Hepatocyte (in vitro differentiated cells): Measurements from ENCODE around the gene HSDL1. TPM values are rescaled to one million over a fixed set of nuclear protein-coding genes. Genes with fewer than 3 reads are reported as not detected.

Source experiments
- DNase-seq: peaks from one replicate; pipeline ENCODE4 v3.0.0-alpha.2; 2016; ENCODE audit warnings: low spot score
- H2AFZ ChIP-seq: fragments of 200-600 bp; sonication (generic); 2 replicates; pipeline ENCODE4 v1.6.0; 2016; ENCODE audit warnings: antibody characterized with exemption, mild to moderate bottlenecking
- H3K27ac ChIP-seq: fragments of 200-600 bp; sonication (generic); 2 replicates; pipeline ENCODE4 v1.5.1; 2016; ENCODE audit warnings: mild to moderate bottlenecking
- H3K27me3 ChIP-seq: fragments of 200-600 bp; sonication (generic); 2 replicates; pipeline ENCODE4 v1.6.1; 2016
- H3K36me3 ChIP-seq: fragments of 200-600 bp; sonication (generic); replicated peaks from 2 replicates; pipeline ENCODE4 v1.5.1; 2016; ENCODE audit warnings: low read depth; ENCODE audit not compliant: insufficient read depth
- H3K4me1 ChIP-seq: fragments of 200-600 bp; sonication (generic); 2 replicates; pipeline ENCODE4 v1.5.1; 2016; ENCODE audit warnings: mild to moderate bottlenecking, moderate library complexity; ENCODE audit not compliant: insufficient read depth
- H3K4me2 ChIP-seq: fragments of 200-600 bp; sonication (generic); 2 replicates; pipeline ENCODE4 v1.6.0; 2016
- H3K4me3 ChIP-seq: fragments of 200-600 bp; sonication (generic); 2 replicates; pipeline ENCODE4 v1.5.1; 2016; ENCODE audit warnings: mild to moderate bottlenecking
- H3K79me2 ChIP-seq: fragments of 200-600 bp; sonication (generic); 2 replicates; pipeline ENCODE4 v1.6.0; 2017; ENCODE audit warnings: mild to moderate bottlenecking
- H3K9me2 ChIP-seq: fragments of 200-600 bp; sonication (generic); replicated peaks from 2 replicates; pipeline ENCODE4 v1.6.0; 2017; ENCODE audit warnings: mild to moderate bottlenecking; ENCODE audit not compliant: insufficient read depth
- H3K9me3 ChIP-seq: fragments of 200-600 bp; sonication (generic); 2 replicates; pipeline ENCODE4 v1.5.1; 2016; ENCODE audit warnings: low read depth, mild to moderate bottlenecking
- H4K20me1 ChIP-seq: fragments of 200-600 bp; sonication (generic); 2 replicates; pipeline ENCODE4 v1.6.0; 2016; ENCODE audit warnings: mild to moderate bottlenecking; ENCODE audit not compliant: insufficient read depth, poor library complexity, severe bottlenecking
- CTCF ChIP-seq: fragments of 200-600 bp; sonication (generic); IDR thresholded peaks from 2 replicates; pipeline ENCODE4 v1.5.1; 2016; ENCODE audit warnings: antibody characterized with exemption, mild to moderate bottlenecking; ENCODE audit not compliant: poor library complexity
- EZH2 ChIP-seq: fragments of 200-600 bp; sonication (generic); IDR thresholded peaks from 2 replicates; pipeline ENCODE4 v1.6.1; 2016; ENCODE audit warnings: antibody characterized with exemption, mild to moderate bottlenecking, borderline replicate concordance
- EZH2phosphoT487 ChIP-seq: fragments of 200-600 bp; sonication (generic); IDR thresholded peaks from one replicate; pipeline ENCODE4 v1.6.1; 2018; ENCODE audit warnings: antibody characterized with exemption, mild to moderate bottlenecking, low read depth, moderate library complexity; ENCODE audit not compliant: unreplicated experiment, severe bottlenecking
- WGBS: methylation state at CpG from one replicate; pipeline ENCODE4 v1.1.6; 2016; ENCODE audit warnings: low lambda C conversion rate; ENCODE audit errors: missing lambda C conversion rate; 5-methylcytosine and 5-hydroxymethylcytosine counted together
- polyA plus RNA-seq: library from polyadenylated mRNA; unstranded; fragments of >200 nt; fragmentation: Nextera tagmentation; extraction: Ambion mirVana; gene quantifications from 2 replicates; pipeline ENCODE4 v1.2.1, GENCODE V29; 2016
- total RNA-seq: library from RNA; depleted of rRNA; stranded (reverse); fragments of >200 nt; gene quantifications from 2 replicates; pipeline ENCODE4 v1.2.3, GENCODE V29; 2014

HSDL1 gene
- total and polyA plus RNA-seq, 2 experiments from 2014 or later: 14.3 to 24.9 TPM

GRCh38 chr16:84086341-84086740 lies 58.6 kb downstream of the HSDL1 start:
- Histone ChIP-seq H3K27me3 (no peaks in the 10 kb centered on the region), H3K4me3 (no peak overlapping the region), H3K27ac (no peak overlapping the region), H3K36me3 (no peaks in the 10 kb centered on the region), H3K4me2 (no peak overlapping the region), H2AFZ (no peak overlapping the region), H3K9me3 (no peaks in the 10 kb centered on the region), H4K20me1 (no peaks in the 10 kb centered on the region), H3K79me2 (no peaks in the 10 kb centered on the region), H3K9me2 (no peaks in the 10 kb centered on the region), H3K4me1 (no peaks in the 10 kb centered on the region)
- TF ChIP-seq CTCF (no peak), EZH2 (no peak), EZH2phosphoT487 (no peak)
- no peak for DNase-seq
- 81% methylated on average over 11 of the region's 11 CpGs for WGBS

GRCh38 chr16:84085773-84086172 lies 59.2 kb downstream of the HSDL1 start:
- H3K27me3 ChIP-seq: no peaks in the 10 kb centered on the region
- H3K27ac ChIP-seq: no peak overlapping the region
- no peaks in the 10 kb centered on the region for H3K36me3 ChIP-seq
- no peak overlapping the region for H2AFZ ChIP-seq
- 85% methylated on average over 6 of the region's 6 CpGs for WGBS
- peaks cover 5% of the 10 kb centered on the region for H3K79me2 ChIP-seq
- H3K9me2 ChIP-seq: no peaks in the 10 kb centered on the region
- no peaks in the 10 kb centered on the region for H3K4me1 ChIP-seq
- no peak for DNase-seq
- no peaks in the 10 kb centered on the region for H4K20me1 ChIP-seq
- TF ChIP-seq CTCF: no peak
- no peak for TF ChIP-seq EZH2phosphoT487
- no peak for TF ChIP-seq EZH2
- H3K9me3 ChIP-seq: no peaks in the 10 kb centered on the region
- H3K4me3 ChIP-seq: no peak overlapping the region
- no peak overlapping the region for H3K4me2 ChIP-seq

- WGBS: 96% methylated on average over 8 of the region's 8 CpGs
- H3K9me2 ChIP-seq: no peaks in the 10 kb centered on the region
- no peaks in the 10 kb centered on the region for H4K20me1 ChIP-seq
- no peak overlapping the region for H2AFZ ChIP-seq
- no peaks in the 10 kb centered on the region for H3K36me3 ChIP-seq
- no peaks in the 10 kb centered on the region for H3K9me3 ChIP-seq
- no peak overlapping the region for H3K27ac ChIP-seq
- no peaks in the 10 kb centered on the region for H3K4me1 ChIP-seq
- H3K4me2 ChIP-seq: no peak overlapping the region
- peaks cover 6% of the 10 kb centered on the region for H3K79me2 ChIP-seq
- TF ChIP-seq EZH2phosphoT487 (no peak), CTCF (no peak), EZH2 (no peak)
- no peaks in the 10 kb centered on the region for H3K27me3 ChIP-seq
- no peak overlapping the region for H3K4me3 ChIP-seq
- DNase-seq: no peak
These were observed 59.7 kb downstream of the HSDL1 start for GRCh38 chr16:84085271-84085667.
